Measurements from ENCODE around the gene ZNF778. TPM values are rescaled to one million over a fixed set of nuclear protein-coding genes. Genes with fewer than 3 reads are reported as not detected.

Gene ZNF778
- total and polyA plus RNA-seq, 2 of the 13 experiments (the other 11 are each of a cell fraction or from before 2014, with no cell fraction given), result 3.8 to 7.2 TPM

- TF ChIP-seq HOMEZ (CRISPR knock-in tag; IDR thresholded peaks at IDR 0.05; ENCODE audit: low read depth), result no peak
- no peak for TF ChIP-seq ZNF83 (CRISPR knock-in tag; IDR thresholded peaks at IDR 0.05; ENCODE audit: borderline replicate concordance)
- TF ChIP-seq SMARCE1 (IDR thresholded peaks at IDR 0.05; ENCODE audit: borderline replicate concordance), result no peak
- no peak for TF ChIP-seq HMG20B (CRISPR knock-in tag; conservative IDR thresholded peaks at IDR 0.05)
- TF ChIP-seq HNRNPL (IDR thresholded peaks at IDR 0.05; ENCODE audit: low read depth, low read length), result no peak
- TF ChIP-seq ZFP62 (CRISPR knock-in tag; IDR thresholded peaks at IDR 0.05), result no peak
Measured at GRCh38 chr16:89172171-89172527, 45.4 kb upstream of the ZNF778 start (continued).

GRCh38 chr16:89172528-89173173 is 44.9 kb upstream of the ZNF778 start:
- Histone ChIP-seq H3K4me1 (ENCODE audit: insufficient read depth, low read length) (peaks cover 59% of the 10 kb centered on the region), H3K36me3 (replicated peaks in 1 of 2; ENCODE audit: control insufficient read depth in 1 of 2, insufficient read depth in 2 of 2, low read length in 2 of 2) (no peaks in the 10 kb centered on the region), H4K20me1 (ENCODE audit: insufficient read depth, low read length) (peaks cover 17% of the 10 kb centered on the region), H3K79me2 (ENCODE audit: insufficient read depth, low read length) (no peaks in the 10 kb centered on the region), H3K27ac (ENCODE audit: extremely low read length, insufficient read depth, low read length) (no peak overlapping the region), H3K4me2 (ENCODE audit: low read depth, low read length) (peak overlapping the region; percentile 79), H2AFZ (ENCODE audit: low read length) (no peak overlapping the region), H3K4me3 (replicated peaks in 1 of 3; ENCODE audit: insufficient read depth in 1 of 3, low read depth in 2 of 3, low read length in 3 of 3) (peak overlapping the region in 1 of 3 experiments; percentile 69; a peak in 1 of 6 replicates), H3K9ac (ENCODE audit: insufficient read depth, low read depth, low read length) (no peak overlapping the region), H3K27me3 (ENCODE audit: control insufficient read depth in 1 of 2, insufficient read depth in 2 of 2, low read length in 2 of 2) (peaks cover 65 to 92% of the 10 kb centered on the region in 2 experiments), H3K9me3 (ENCODE audit: low read length) (no peaks in the 10 kb centered on the region)
- ChIA-PET POLR2A (interaction anchor here (2.3 kb wide), 1 partner anchor 27 kb away, joined by 9 read pairs; the partner anchor contains the start of gene SLC22A31), CTCF (ENCODE audit: low intra/inter-chr PET ratio, low total read pairs) (no interaction called here)
- in situ Hi-C loops (cut with HindIII; ENCODE audit: extremely low pct_ligation_motif_present, low pct_unique_long_range_greater_than_20kb), result no loop called here
- DNase-seq (ENCODE audit: low spot score) (no peak), ATAC-seq (peak; percentile 14), FAIRE-seq (no peak)
- no TSS peak for BruUV-seq (replicated peaks)
- WGBS (ENCODE audit: low lambda C conversion rate), result 2% methylated on average over 6 of the region's 13 CpGs
- intact Hi-C loops (cut with micrococcal nuclease; ENCODE audit: unreplicated experiment), result loop anchor here (1.0 to 5.0 kb wide), 2 partner anchors 15 to 45 kb away; partner anchors contain the start of gene ZNF778
- TF ChIP-seq ZNF652 (CRISPR knock-in tag; IDR thresholded peaks at IDR 0.05; ENCODE audit: borderline replicate concordance, low read depth) (no peak), CENPX (CRISPR knock-in tag; IDR thresholded peaks at IDR 0.05) (no peak), ZC3H13 (CRISPR knock-in tag; IDR thresholded peaks at IDR 0.05) (no peak), MZF1 (CRISPR knock-in tag; IDR thresholded peaks at IDR 0.05; ENCODE audit: borderline replicate concordance) (no peak), EED (CRISPR knock-in tag; IDR thresholded peaks at IDR 0.05) (0 out of 2 replicates have a peak, but pooled peaks have one; percentile 27), SMAD3 (CRISPR knock-in tag; IDR thresholded peaks at IDR 0.05) (no peak), PHF20 (CRISPR knock-in tag; IDR thresholded peaks at IDR 0.05) (0 out of 2 replicates have a peak, but pooled peaks have one; percentile 3), HNF1B (CRISPR knock-in tag; IDR thresholded peaks at IDR 0.05) (no peak), MYC (CRISPR knock-in tag; IDR thresholded peaks at IDR 0.05; ENCODE audit: borderline replicate concordance) (peak; percentile 23; the same call in 1 of the 2 replicates), MTF2 (CRISPR knock-in tag; IDR thresholded peaks at IDR 0.05; ENCODE audit: borderline replicate concordance) (no peak), ZNF205 (CRISPR knock-in tag; IDR thresholded peaks at IDR 0.05) (no peak), ZNF513 (CRISPR knock-in tag; conservative IDR thresholded peaks at IDR 0.05) (no peak)

Data from HepG2 (cell line).